HFF-Myc (cell line): ENCODE measurements around the gene CREG2.
"Not testable (repeated sequence)": the region's sequence is repeated elsewhere in the genome, so short reads cannot be mapped to it uniquely, and the experiment has no call there.

Experiments used
- DNase-seq: peaks from one replicate; pipeline ENCODE4 v3.0.0-alpha.2; 2011; ENCODE audit warnings: low read depth; ENCODE audit errors: extremely low read depth
- H3K4me3 ChIP-seq: replicated peaks from 2 replicates; pipeline ENCODE4 v1.5.1; 2011; ENCODE audit warnings: low read depth, mild to moderate bottlenecking, control low read depth, low read length
- CTCF ChIP-seq: IDR thresholded peaks from 2 replicates; pipeline ENCODE4 v1.5.1; 2012; ENCODE audit warnings: mild to moderate bottlenecking, low read depth, low read length, control low read depth; ENCODE audit errors: missing control alignments

Gene CREG2

GRCh38 chr2:101354420-101355311, 32.6 kb downstream of the CREG2 start:
- no peak for TF ChIP-seq CTCF
- no peak for DNase-seq
- H3K4me3 ChIP-seq: no peak overlapping the region

GRCh38 chr2:101352631-101353030, 34.7 kb downstream of the CREG2 start:
- not testable (repeated sequence) for DNase-seq, H3K4me3 ChIP-seq

GRCh38 chr2:101351207-101351606, 36.1 kb downstream of the CREG2 start:
- DNase-seq: no peak
- TF ChIP-seq CTCF: no peak

GRCh38 chr2:101349893-101350662, 37.2 kb downstream of the CREG2 start:
- DNase-seq: no peak
- no peak overlapping the region for H3K4me3 ChIP-seq
- peak; percentile 47 for TF ChIP-seq CTCF

More at GRCh38 chr2:101351207-101351606, 36.1 kb downstream of the CREG2 start:
- H3K4me3 ChIP-seq: no peak overlapping the region

GRCh38 chr2:101348883-101349282, 38.4 kb downstream of the CREG2 start:
- no peak for DNase-seq
- H3K4me3 ChIP-seq: no peak overlapping the region
- no peak for TF ChIP-seq CTCF

GRCh38 chr2:101346909-101347308, 40.4 kb downstream of the CREG2 start:
- no peak for DNase-seq
- no peak for TF ChIP-seq CTCF
- no peak overlapping the region for H3K4me3 ChIP-seq

GRCh38 chr2:101344137-101344536, 43.2 kb downstream of the CREG2 start:
- H3K4me3 ChIP-seq: no peak overlapping the region
- DNase-seq: no peak
- TF ChIP-seq CTCF: no peak
